Calu3 (cell line): ENCODE results near the gene CALD1. TPM values are rescaled to one million over a fixed set of nuclear protein-coding genes. Genes with fewer than 3 reads are reported as not detected.

Source experiments
- BruUV-seq: library from RNA; stranded (reverse); fragments of 400-500 nt; replicated peaks from 2 replicates; lab custom pipeline; 2021; lab: Mats Ljungman, UMichigan
- CTCF ChIA-PET: fragments of 300-600 bp; sonication (Branson Sonifier 250); formaldehyde crosslinking; loops from one replicate; lab custom pipeline; 2022; ENCODE audit warnings: antibody characterized with exemption; lab: Charles Lee
- DNase-seq: peaks from one replicate; pipeline ENCODE4 v3.0.0; 2022
- H3K27ac Mint-ChIP-seq: one replicate; pipeline ENCODE4 v1.8.0; 2022; ENCODE audit warnings: mixed read lengths; ENCODE audit not compliant: unreplicated experiment
- H3K27me3 Mint-ChIP-seq: one replicate; pipeline ENCODE4 v1.8.0; 2022; ENCODE audit warnings: mixed read lengths; ENCODE audit not compliant: unreplicated experiment
- H3K36me3 Mint-ChIP-seq: one replicate; pipeline ENCODE4 v1.8.0; 2022; ENCODE audit warnings: mild to moderate bottlenecking, moderate library complexity, mixed read lengths; ENCODE audit not compliant: insufficient read depth, unreplicated experiment
- H3K4me1 Mint-ChIP-seq: one replicate; pipeline ENCODE4 v1.8.0; 2022; ENCODE audit warnings: mild to moderate bottlenecking, low read depth, mixed read lengths; ENCODE audit not compliant: unreplicated experiment
- H3K4me3 Mint-ChIP-seq: one replicate; pipeline ENCODE4 v1.8.0; 2022; ENCODE audit warnings: mild to moderate bottlenecking, low read depth, moderate library complexity, mixed read lengths; ENCODE audit not compliant: unreplicated experiment
- H3K9me3 Mint-ChIP-seq: one replicate; pipeline ENCODE4 v1.8.0; 2022; ENCODE audit warnings: low read depth, mixed read lengths; ENCODE audit not compliant: unreplicated experiment
- intact Hi-C: fragments of 100-400 bp; cut with micrococcal nuclease; formaldehyde crosslinking; loops from one replicate; pipeline ENCODE4 v1.10.0; 2022; ENCODE audit not compliant: unreplicated experiment
- total RNA-seq: library from RNA; stranded (reverse); gene quantifications from 2 replicates; pipeline ENCODE4 v1.2.3, GENCODE V29; 2022
- TF ChIP-seq, protein P1 (sequence below): fragments of 200-600 bp; IDR thresholded peaks from one replicate; pipeline ENCODE4 v1.8.0; 2022; ENCODE audit warnings: antibody characterized with exemption; ENCODE audit not compliant: unreplicated experiment

The CALD1 gene
- total RNA-seq, 1 experiment from 2014 or later: 9.3 TPM

DNA sequence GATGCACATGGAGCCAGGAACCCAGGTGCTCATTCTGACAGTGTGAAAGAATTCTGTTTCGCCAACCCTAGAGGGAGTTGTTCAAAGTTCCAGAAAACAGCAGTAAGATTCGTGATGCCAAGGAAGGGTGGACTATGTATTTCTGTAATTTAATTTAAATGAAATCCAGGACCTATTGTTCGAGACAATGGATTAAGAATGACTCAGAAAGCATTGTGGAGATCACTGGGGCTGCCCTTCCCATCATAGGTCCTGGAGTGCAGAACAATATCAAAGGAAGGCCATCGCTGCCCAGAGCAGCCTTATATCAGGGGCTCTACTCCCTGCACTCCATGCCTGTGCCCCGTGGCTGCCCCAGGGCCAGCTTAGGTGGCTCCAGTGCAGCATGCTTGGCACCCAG, 32.1 kb upstream of the CALD1 start:
- no peak overlapping the region for H3K4me3 Mint-ChIP-seq
- no peaks in the 10 kb centered on the region for H3K27me3 Mint-ChIP-seq
- no peak overlapping the region for H3K27ac Mint-ChIP-seq
- TF ChIP-seq, protein P1, sequence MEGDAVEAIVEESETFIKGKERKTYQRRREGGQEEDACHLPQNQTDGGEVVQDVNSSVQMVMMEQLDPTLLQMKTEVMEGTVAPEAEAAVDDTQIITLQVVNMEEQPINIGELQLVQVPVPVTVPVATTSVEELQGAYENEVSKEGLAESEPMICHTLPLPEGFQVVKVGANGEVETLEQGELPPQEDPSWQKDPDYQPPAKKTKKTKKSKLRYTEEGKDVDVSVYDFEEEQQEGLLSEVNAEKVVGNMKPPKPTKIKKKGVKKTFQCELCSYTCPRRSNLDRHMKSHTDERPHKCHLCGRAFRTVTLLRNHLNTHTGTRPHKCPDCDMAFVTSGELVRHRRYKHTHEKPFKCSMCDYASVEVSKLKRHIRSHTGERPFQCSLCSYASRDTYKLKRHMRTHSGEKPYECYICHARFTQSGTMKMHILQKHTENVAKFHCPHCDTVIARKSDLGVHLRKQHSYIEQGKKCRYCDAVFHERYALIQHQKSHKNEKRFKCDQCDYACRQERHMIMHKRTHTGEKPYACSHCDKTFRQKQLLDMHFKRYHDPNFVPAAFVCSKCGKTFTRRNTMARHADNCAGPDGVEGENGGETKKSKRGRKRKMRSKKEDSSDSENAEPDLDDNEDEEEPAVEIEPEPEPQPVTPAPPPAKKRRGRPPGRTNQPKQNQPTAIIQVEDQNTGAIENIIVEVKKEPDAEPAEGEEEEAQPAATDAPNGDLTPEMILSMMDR: no peak
- no TSS peak for BruUV-seq
- no peaks in the 10 kb centered on the region for H3K36me3 Mint-ChIP-seq
- no peaks in the 10 kb centered on the region for H3K9me3 Mint-ChIP-seq
- DNase-seq: no peak
- no peaks in the 10 kb centered on the region for H3K4me1 Mint-ChIP-seq
- CTCF ChIA-PET: no interaction called here
- intact Hi-C loops: no loop called here

DNA sequence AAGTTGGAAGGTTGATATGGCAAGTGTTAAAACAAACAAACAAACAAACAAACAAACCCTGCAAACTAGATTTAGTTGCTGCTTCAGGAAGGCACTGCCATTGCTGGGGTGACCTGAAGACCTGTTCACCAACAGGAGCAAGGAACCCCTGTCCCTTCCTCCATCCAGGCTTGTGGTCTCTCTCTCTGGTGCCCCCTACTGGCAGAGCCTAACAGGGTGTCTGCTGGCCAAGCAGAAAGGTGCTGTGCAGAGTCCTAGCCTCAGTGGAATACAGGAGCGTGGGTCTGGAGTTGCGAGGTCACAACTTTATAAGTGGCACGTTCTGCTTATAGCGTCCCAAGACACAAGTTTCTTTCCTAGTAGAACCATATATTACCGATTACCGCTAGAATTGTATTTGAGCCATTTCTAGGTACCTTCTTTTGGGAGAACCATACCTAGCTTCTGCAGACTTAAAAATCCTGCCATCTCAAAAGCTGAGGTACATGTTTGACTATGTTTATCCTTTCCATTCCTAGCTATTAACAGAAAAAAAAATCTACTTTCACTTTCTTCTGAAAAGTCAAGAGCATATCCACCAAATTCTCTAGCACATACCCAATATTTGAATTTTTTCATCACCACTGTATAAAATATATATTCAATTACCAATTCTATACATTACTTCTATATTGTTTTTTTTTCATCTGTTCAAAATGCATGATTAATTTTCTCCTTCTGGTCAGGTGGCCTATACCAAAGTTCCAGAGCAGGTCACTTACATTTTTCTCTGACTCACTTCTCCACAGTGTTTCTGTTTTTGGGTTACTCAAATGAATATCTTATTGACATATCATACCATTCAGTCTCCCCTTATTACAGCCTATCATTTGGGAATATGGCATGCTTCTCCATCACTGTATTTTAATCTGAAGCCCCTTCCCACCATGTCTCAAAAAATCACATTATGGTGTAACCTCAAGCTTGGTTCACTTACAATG, 29.1 kb upstream of the CALD1 start:
- peak; percentile 58 for DNase-seq
- H3K4me1 Mint-ChIP-seq: no peaks in the 10 kb centered on the region
- no TSS peak for BruUV-seq
- no peaks in the 10 kb centered on the region for H3K9me3 Mint-ChIP-seq
- H3K4me3 Mint-ChIP-seq: no peak overlapping the region
- H3K27ac Mint-ChIP-seq: no peak overlapping the region
- TF ChIP-seq, protein P1: peak; percentile 74
- intact Hi-C loops: no loop called here
- no peaks in the 10 kb centered on the region for H3K36me3 Mint-ChIP-seq
- H3K27me3 Mint-ChIP-seq: no peaks in the 10 kb centered on the region
- CTCF ChIA-PET: no interaction called here

DNA sequence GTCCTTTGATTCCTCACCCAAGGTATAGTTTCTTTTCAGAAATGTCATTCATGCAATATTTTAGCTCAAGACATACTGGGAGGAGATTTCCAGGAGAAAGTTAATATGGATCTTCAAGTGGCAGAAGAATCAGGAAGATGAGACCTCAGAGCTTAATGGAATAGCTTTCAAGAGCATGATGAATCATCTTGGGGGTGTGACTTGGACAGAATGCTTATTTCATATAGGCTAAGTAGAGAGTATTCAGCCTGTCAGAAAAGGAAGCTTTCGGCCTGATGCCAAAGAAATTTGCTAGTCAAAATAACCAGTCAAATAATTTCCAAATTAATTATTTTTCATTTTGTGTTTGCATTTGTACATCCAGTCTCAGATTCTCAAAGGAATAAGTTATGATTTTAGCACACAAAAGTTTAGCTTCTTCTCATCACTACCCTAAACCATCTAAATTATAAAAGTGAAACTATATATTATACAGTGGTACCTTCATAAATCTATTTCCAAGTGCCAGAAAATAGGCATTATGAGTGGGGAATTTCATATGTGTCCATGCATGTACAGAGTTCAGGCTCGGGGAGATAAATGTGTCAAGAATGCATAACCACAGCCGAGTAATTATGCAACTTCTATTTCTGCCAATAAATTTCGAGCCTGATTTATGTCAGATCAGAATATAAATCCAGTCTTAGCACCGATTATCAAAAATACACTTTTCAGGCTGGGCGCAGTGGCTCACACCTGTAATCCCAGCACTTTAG, 27.3 kb upstream of the CALD1 start:
- no peaks in the 10 kb centered on the region for H3K9me3 Mint-ChIP-seq
- TF ChIP-seq, protein P1: no peak
- intact Hi-C loops: no loop called here
- H3K4me3 Mint-ChIP-seq: no peak overlapping the region
- DNase-seq: no peak
- CTCF ChIA-PET: interaction anchor here (0.5 kb wide), 1 partner anchor 21 kb away, joined by 3 read pairs; no protein-coding TSS in a partner anchor
- no peaks in the 10 kb centered on the region for H3K4me1 Mint-ChIP-seq
- no peaks in the 10 kb centered on the region for H3K27me3 Mint-ChIP-seq
- H3K27ac Mint-ChIP-seq: no peak overlapping the region
- no TSS peak for BruUV-seq
- no peaks in the 10 kb centered on the region for H3K36me3 Mint-ChIP-seq

DNA sequence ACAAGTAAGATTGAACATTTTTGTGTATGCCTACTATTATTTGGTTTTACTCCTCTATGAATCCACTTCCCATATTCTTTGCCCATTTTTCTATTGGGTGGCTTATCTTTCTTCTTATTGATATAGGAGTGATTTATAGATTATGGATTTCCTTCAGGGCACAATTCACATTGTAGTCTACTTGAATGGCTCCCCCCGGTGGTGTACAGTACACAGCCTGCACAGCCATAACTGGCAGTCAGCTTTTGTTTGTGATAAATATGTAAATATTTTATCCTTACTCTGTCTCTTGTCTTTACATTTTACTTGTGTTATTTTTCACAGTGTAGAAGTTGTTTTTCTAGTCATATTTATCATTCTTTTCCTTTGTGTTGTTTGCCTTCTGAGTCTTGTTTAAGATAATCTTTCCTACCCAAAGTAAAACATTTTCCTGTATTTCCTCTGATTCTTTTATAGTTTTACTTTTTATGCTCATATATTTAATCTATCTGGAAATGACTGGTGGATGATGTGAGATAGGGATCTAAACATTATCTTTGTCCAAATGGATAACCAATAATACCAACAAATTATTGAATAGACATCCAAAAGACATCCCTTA, 23.9 kb upstream of the CALD1 start:
- Mint-ChIP-seq H3K27ac (no peak overlapping the region), H3K4me1 (no peaks in the 10 kb centered on the region), H3K36me3 (no peaks in the 10 kb centered on the region), H3K4me3 (no peak overlapping the region), H3K9me3 (no peaks in the 10 kb centered on the region), H3K27me3 (peaks cover 19% of the 10 kb centered on the region)
- TF ChIP-seq, protein P1: no peak
- DNase-seq: peak; percentile 36
- intact Hi-C loops: loop anchor here (1.0 kb wide), 1 partner anchor 122 kb away; no protein-coding TSS in a partner anchor
- CTCF ChIA-PET: no interaction called here
- BruUV-seq: no TSS peak
